Right lobe of liver (tissue), 6 donors: Measurements from ENCODE around the gene PIGBOS1. TPM values are rescaled to one million over a fixed set of nuclear protein-coding genes. Genes with fewer than 3 reads are reported as not detected.
"Not testable (repeated sequence)": the region's sequence is repeated elsewhere in the genome, so short reads cannot be mapped to it uniquely, and the experiment has no call there.

Experiments used
- ATAC-seq, 4 donors: fragments of 200-7000 bp; cut with Tn5 transposase; one replicate each; pipeline ENCODE4 v1.9.1; 2020; ENCODE audit warnings: mild to moderate bottlenecking in 4 of 4, moderate library complexity in 4 of 4
- DNase-seq, 3 donors: peaks; one replicate each; pipeline ENCODE4 v3.0.0-alpha.2; 2020
- H3K27ac ChIP-seq, 3 donors: fragments of 200-600 bp; one replicate each; pipeline ENCODE4 v1.8.0; 2022
- H3K27me3 ChIP-seq, 2 donors: fragments of 200-600 bp; one replicate each; pipeline ENCODE4 v1.8.0; 2022
- H3K36me3 ChIP-seq, 4 donors: fragments of 200-600 bp; sonication (generic) in 1 of 4; one replicate each; pipeline versions ENCODE4 v1.5.1 to v1.8.0; 2017 to 2022; ENCODE audit warnings: control low read depth in 1 of 4
- H3K4me1 ChIP-seq, 4 donors: fragments of 200-600 bp; sonication (generic) in 1 of 4; one replicate each; pipeline versions ENCODE4 v1.5.1 to v1.8.0; 2017 to 2022; ENCODE audit warnings: control low read depth in 1 of 4
- H3K4me3 ChIP-seq, 3 donors: fragments of 200-600 bp; one replicate each; pipeline ENCODE4 v1.8.0; 2022
- H3K9me3 ChIP-seq, 4 donors: fragments of 200-600 bp; sonication (generic) in 1 of 4; one replicate each; pipeline versions ENCODE4 v1.5.1 to v1.8.0; 2017 to 2022; ENCODE audit warnings: control low read depth in 1 of 4
- CTCF ChIP-seq, 4 donors: fragments of 200-600 bp in 3 of 4; fragments of 450-650 bp in 1 of 4; IDR thresholded peaks; one replicate each; pipeline versions ENCODE4 v1.5.1 to v1.8.0; 2016 to 2022; ENCODE audit warnings: antibody characterized with exemption in 4 of 4, mild to moderate bottlenecking in 2 of 4
- POLR2A ChIP-seq: fragments of 450-650 bp; IDR thresholded peaks from one replicate; pipeline ENCODE4 v1.6.1; 2017; ENCODE audit warnings: antibody characterized with exemption, mild to moderate bottlenecking
- WGBS: methylation state at CpG from one replicate; pipeline ENCODE4 v1.1.6; 2018; ENCODE audit warnings: low coverage, low lambda C conversion rate; ENCODE audit not compliant: insufficient coverage; ENCODE audit errors: missing lambda C conversion rate; 5-methylcytosine and 5-hydroxymethylcytosine counted together
- intact Hi-C, 2 donors: fragments of 100-400 bp; cut with DNase I; formaldehyde crosslinking; loops; one replicate each; pipeline versions ENCODE4 v1.11.2 to v1.14.1; 2022
- total RNA-seq, 6 experiments: library from RNA; depleted of rRNA in 2 of 6; stranded (reverse); fragments of >200 nt in 2 of 6; fragmentation: NEBNext Ultra II Directional in 3 of 6; extraction: Animal tissue kit (Norgen Biotek cat#: 25700) in 3 of 6; gene quantifications; one replicate each; pipeline versions ENCODE4 v1.1.0 to v1.2.4, GENCODE V29; 2016 to 2023
- donor health status: DM: no; HTN: yes; CAD: no.
- donor health status: DM: no; HTN: no; CAD: no.
- donor health status: DM: no; HTN: no; CAD: no.
- donor health status: DM: no; HTN: yes; CAD: no.
- donor health status: DM: no; HTN: yes; CAD: no.

Gene PIGBOS1
- total RNA-seq, 6 experiments from 2014 or later, result 4.2 to 36.1 (median 5.8) TPM

- Histone ChIP-seq H3K9me3 (no peaks in the 10 kb centered on the region), H3K4me3 (no peak overlapping the region), H3K4me1 (peaks cover 0 to 20% (median 3%) of the 10 kb centered on the region in 4 donors), H3K27ac (no peak overlapping the region), H3K27me3 (no peaks in the 10 kb centered on the region), H3K36me3 (no peaks in the 10 kb centered on the region)
- no peak for DNase-seq
- TF ChIP-seq POLR2A (no peak), CTCF (IDR thresholded peaks at IDR 0.05) (no peak)
- intact Hi-C loops, result no loop called here
- WGBS, result 88% methylated on average over 1 of the region's 1 CpG
- no peak for ATAC-seq
These were observed 34.5 kb downstream of the PIGBOS1 start for GRCh38 chr15:55284426-55284825.

- DNase-seq (no peak), ATAC-seq (peak in 1 of 4 donors; percentile 43)
- Histone ChIP-seq H3K36me3 (no peaks in the 10 kb centered on the region), H3K27me3 (no peaks in the 10 kb centered on the region), H3K27ac (no peak overlapping the region), H3K4me3 (no peak overlapping the region), H3K4me1 (peaks cover 0 to 16% (median 3%) of the 10 kb centered on the region in 4 donors), H3K9me3 (no peaks in the 10 kb centered on the region)
- intact Hi-C loops, result no loop called here
- WGBS, result 44% methylated on average over 6 of the region's 6 CpGs
- TF ChIP-seq POLR2A (no peak), CTCF (IDR thresholded peaks at IDR 0.05) (no peak)
These were observed 35.4 kb downstream of the PIGBOS1 start for GRCh38 chr15:55283379-55284147.

- Histone ChIP-seq H3K27ac (peak overlapping the region in 1 of 3 donors; percentile 33), H3K27me3 (no peaks in the 10 kb centered on the region), H3K4me3 (no peak overlapping the region), H3K36me3 (no peaks in the 10 kb centered on the region), H3K9me3 (no peaks in the 10 kb centered on the region), H3K4me1 (peaks cover 0 to 8% (median 3%) of the 10 kb centered on the region in 4 donors)
- DNase-seq (no peak), ATAC-seq (peak in 3 of 4 donors; percentile 24 to 64 (median 31))
- no peak for TF ChIP-seq POLR2A
- no peak for TF ChIP-seq CTCF (IDR thresholded peaks at IDR 0.05)
- 34% methylated on average over 4 of the region's 5 CpGs for WGBS
- intact Hi-C loops, result no loop called here
These were observed 36.6 kb downstream of the PIGBOS1 start for GRCh38 chr15:55282284-55282833.

GRCh38 chr15:55281517-55282228, 37.2 kb downstream of the PIGBOS1 start:
- Histone ChIP-seq H3K36me3 (no peaks in the 10 kb centered on the region), H3K9me3 (no peaks in the 10 kb centered on the region), H3K27me3 (no peaks in the 10 kb centered on the region), H3K4me3 (no peak overlapping the region), H3K4me1 (peaks cover 0 to 8% (median 3%) of the 10 kb centered on the region in 4 donors), H3K27ac (no peak overlapping the region)
- DNase-seq (no peak), ATAC-seq (no peak)
- intact Hi-C loops, result no loop called here
- no peak for TF ChIP-seq POLR2A
- no peak for TF ChIP-seq CTCF (IDR thresholded peaks at IDR 0.05)

GRCh38 chr15:55280589-55280988, 38.3 kb downstream of the PIGBOS1 start:
- H3K27me3 ChIP-seq, DNase-seq, H3K4me3 ChIP-seq, H3K9me3 ChIP-seq, ATAC-seq, H3K36me3 ChIP-seq, H3K4me1 ChIP-seq, intact Hi-C loops: not testable (repeated sequence)
- H3K27ac ChIP-seq, result peak overlapping the region in 1 of 3 donors; percentile 28
- 69% methylated on average over 2 of the region's 2 CpGs for WGBS
